GM18517 (cell line): ENCODE data around the gene CDK8.

ENCODE experiments used
- ATAC-seq: cut with Tn5 transposase; IDR thresholded peaks from one replicate; pipeline ENCODE4 v1.9.1; 2021; ENCODE audit warnings: mild to moderate bottlenecking, moderate library complexity; ENCODE audit not compliant: unreplicated experiment

CDK8 gene

GRCh38 chr13:26253787-26254582, at the start of gene CDK8:
CDK8 (plus strand) TSS chr13:26254129; CDS start chr13:26254642, 513 bp downstream.
- ATAC-seq = peak; percentile 88

- no peak for ATAC-seq
These were observed 45.6 kb upstream of the CDK8 start for GRCh38 chr13:26208287-26208686.

GRCh38 chr13:26213345-26213744, 40.6 kb upstream of the CDK8 start:
- ATAC-seq = no peak

- ATAC-seq = no peak
These were observed 39.9 kb upstream of the CDK8 start for GRCh38 chr13:26213982-26214381.

GRCh38 chr13:26216042-26216441, 37.9 kb upstream of the CDK8 start:
- no peak for ATAC-seq

- no peak for ATAC-seq
These were observed 34.2 kb upstream of the CDK8 start for GRCh38 chr13:26219726-26220125.

- no peak for ATAC-seq
These were observed 33.4 kb upstream of the CDK8 start for GRCh38 chr13:26220575-26220974.

- ATAC-seq = peak; percentile 21
These were observed 32.6 kb upstream of the CDK8 start for GRCh38 chr13:26221399-26221720.

GRCh38 chr13:26221721-26222519, 32.0 kb upstream of the CDK8 start, which contains the start of gene RNF6:
RNF6 (minus strand) TSS chr13:26222314; CDS start chr13:26219649, 2,665 bp downstream.
- ATAC-seq = peak; percentile 99

GRCh38 chr13:26222520-26223046, 31.3 kb upstream of the CDK8 start:
- peak; percentile 53 for ATAC-seq

- no peak for ATAC-seq
These were observed 27.9 kb upstream of the CDK8 start for GRCh38 chr13:26225896-26226617.

- no peak for ATAC-seq
These were observed 26.6 kb upstream of the CDK8 start for GRCh38 chr13:26227166-26227971.

- no peak for ATAC-seq
These were observed 25.8 kb upstream of the CDK8 start for GRCh38 chr13:26228096-26228495.

GRCh38 chr13:26229080-26229615, 24.8 kb upstream of the CDK8 start:
- no peak for ATAC-seq

- ATAC-seq = no peak
These were observed 23.2 kb upstream of the CDK8 start for GRCh38 chr13:26230703-26231102.

- no peak for ATAC-seq
These were observed 17.6 kb upstream of the CDK8 start for GRCh38 chr13:26236296-26236695.

GRCh38 chr13:26246154-26246553, 7.8 kb upstream of the CDK8 start:
- ATAC-seq = no peak

GRCh38 chr13:26247011-26247410, 6.9 kb upstream of the CDK8 start:
- ATAC-seq = no peak

GRCh38 chr13:26247608-26248007, 6.3 kb upstream of the CDK8 start:
- no peak for ATAC-seq

- ATAC-seq = no peak
These were observed 4.4 kb upstream of the CDK8 start for GRCh38 chr13:26249551-26249950.
